ENCODE measurements around the gene CREBL2. TPM values are rescaled to one million over a fixed set of nuclear protein-coding genes. Genes with fewer than 3 reads are reported as not detected.

The CREBL2 gene
- total and polyA plus RNA-seq, 10 of the 15 experiments (the other 5 are each of a cell fraction or from before 2014, with no cell fraction given): 4.6 to 19.1 (median 13.5) TPM

DNA sequence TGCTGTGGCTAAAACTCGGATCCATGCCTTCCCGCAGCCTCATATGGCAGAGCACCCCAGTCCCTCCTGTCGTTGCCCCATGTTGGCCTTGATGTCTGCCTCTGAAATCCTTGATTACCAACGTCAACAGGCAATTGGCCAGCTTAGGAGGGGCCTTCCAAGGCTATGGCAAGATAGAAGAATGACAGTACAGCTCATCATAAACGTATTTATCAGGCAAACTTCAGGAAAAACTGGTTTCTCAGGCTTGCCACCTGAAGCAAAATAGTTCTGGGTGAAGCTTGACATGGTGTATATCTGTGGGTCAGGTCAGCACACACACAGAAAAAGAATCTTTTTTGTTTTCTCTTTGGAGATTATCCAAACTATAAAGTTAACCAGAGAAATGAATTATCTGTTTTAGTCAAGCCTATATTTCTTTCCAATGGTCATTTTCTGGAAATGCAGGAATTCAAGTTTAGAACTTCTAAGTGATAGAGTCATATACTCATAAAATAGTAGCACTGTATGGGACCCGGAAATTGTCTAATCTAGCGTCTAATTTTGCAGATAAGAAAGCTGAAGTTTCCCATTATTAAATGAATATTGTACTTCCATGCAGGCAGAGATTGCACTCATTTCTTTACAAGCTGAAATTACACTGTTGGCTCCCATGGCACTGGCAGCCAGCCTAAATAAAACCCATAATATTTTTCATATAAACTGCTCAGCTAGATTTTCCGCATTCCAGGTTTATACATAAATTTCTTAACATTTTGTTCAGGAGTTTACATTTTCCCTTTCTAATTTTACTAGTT, 24.6 kb upstream of the CREBL2 start:
- Histone ChIP-seq H3K27me3 (replicated peaks in 1 of 2; ENCODE audit: control insufficient read depth in 2 of 2, insufficient read depth in 2 of 2, low read length in 1 of 2) (no peaks in the 10 kb centered on the region), H3K9ac (ENCODE audit: control insufficient read depth, insufficient read depth, low read length) (no peak overlapping the region), H3K4me1 (ENCODE audit: control insufficient read depth, insufficient read depth, low read length) (peaks cover 34% of the 10 kb centered on the region), H3K79me2 (ENCODE audit: control insufficient read depth, insufficient read depth, low read length) (no peaks in the 10 kb centered on the region), H2AFZ (ENCODE audit: control insufficient read depth, low read depth, low read length) (no peak overlapping the region), H3K27ac (ENCODE audit: control insufficient read depth, insufficient read depth) (no peak overlapping the region), H3K4me3 (no peak overlapping the region), H3K4me2 (ENCODE audit: control insufficient read depth, insufficient read depth) (no peak overlapping the region), H4K20me1 (ENCODE audit: control insufficient read depth, insufficient read depth) (no peaks in the 10 kb centered on the region), H3K36me3 (ENCODE audit: control insufficient read depth in 2 of 2, insufficient read depth in 2 of 2, low read length in 1 of 2) (no peaks in the 10 kb centered on the region), H3K9me3 (replicated peaks; ENCODE audit: control insufficient read depth, insufficient read depth, low read length) (no peaks in the 10 kb centered on the region; the same call in 2 of the 3 replicates)
- TF ChIP-seq BACH1 (IDR thresholded peaks at IDR 0.05; ENCODE audit: borderline replicate concordance) (no peak), SUZ12 (IDR thresholded peaks at IDR 0.05; ENCODE audit: unreplicated experiment) (no peak), CREB1 (IDR thresholded peaks at IDR 0.05; ENCODE audit: low read depth) (no peak), KAT2A (conservative IDR thresholded peaks at IDR 0.05; ENCODE audit: control insufficient read depth, low read depth, low read length) (no peak)
- TF ChIP-seq, protein P1, sequence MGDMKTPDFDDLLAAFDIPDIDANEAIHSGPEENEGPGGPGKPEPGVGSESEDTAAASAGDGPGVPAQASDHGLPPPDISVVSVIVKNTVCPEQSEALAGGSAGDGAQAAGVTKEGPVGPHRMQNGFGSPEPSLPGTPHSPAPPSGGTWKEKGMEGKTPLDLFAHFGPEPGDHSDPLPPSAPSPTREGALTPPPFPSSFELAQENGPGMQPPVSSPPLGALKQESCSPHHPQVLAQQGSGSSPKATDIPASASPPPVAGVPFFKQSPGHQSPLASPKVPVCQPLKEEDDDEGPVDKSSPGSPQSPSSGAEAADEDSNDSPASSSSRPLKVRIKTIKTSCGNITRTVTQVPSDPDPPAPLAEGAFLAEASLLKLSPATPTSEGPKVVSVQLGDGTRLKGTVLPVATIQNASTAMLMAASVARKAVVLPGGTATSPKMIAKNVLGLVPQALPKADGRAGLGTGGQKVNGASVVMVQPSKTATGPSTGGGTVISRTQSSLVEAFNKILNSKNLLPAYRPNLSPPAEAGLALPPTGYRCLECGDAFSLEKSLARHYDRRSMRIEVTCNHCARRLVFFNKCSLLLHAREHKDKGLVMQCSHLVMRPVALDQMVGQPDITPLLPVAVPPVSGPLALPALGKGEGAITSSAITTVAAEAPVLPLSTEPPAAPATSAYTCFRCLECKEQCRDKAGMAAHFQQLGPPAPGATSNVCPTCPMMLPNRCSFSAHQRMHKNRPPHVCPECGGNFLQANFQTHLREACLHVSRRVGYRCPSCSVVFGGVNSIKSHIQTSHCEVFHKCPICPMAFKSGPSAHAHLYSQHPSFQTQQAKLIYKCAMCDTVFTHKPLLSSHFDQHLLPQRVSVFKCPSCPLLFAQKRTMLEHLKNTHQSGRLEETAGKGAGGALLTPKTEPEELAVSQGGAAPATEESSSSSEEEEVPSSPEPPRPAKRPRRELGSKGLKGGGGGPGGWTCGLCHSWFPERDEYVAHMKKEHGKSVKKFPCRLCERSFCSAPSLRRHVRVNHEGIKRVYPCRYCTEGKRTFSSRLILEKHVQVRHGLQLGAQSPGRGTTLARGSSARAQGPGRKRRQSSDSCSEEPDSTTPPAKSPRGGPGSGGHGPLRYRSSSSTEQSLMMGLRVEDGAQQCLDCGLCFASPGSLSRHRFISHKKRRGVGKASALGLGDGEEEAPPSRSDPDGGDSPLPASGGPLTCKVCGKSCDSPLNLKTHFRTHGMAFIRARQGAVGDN (IDR thresholded peaks at IDR 0.05): no peak
- intact Hi-C loops (cut with micrococcal nuclease; ENCODE audit: unreplicated experiment): no loop called here
- ChIA-PET RAD21 (ENCODE audit: unreplicated experiment) (interaction anchor here (1.2 to 8.7 kb wide), 3 partner anchors 21 to 150 kb away, joined by 3 to 76 read pairs (median 4); partner anchors contain the start of gene DUSP16), CTCF (interaction anchor here (1.0 to 3.2 kb wide), 3 partner anchors 13 to 23 kb away, joined by 3 to 11 read pairs (median 6); no protein-coding TSS in a partner anchor), SMC1A (ENCODE audit: uncharacterized antibody, unreplicated experiment) (interaction anchor here (0.9 to 2.7 kb wide), 12 partner anchors 9 to 149 kb away, joined by 3 to 20 read pairs (median 5); no protein-coding TSS in a partner anchor), POLR2A (interaction anchor here (1.1 to 1.5 kb wide), 4 partner anchors 19 to 32 kb away, joined by 3 to 8 read pairs (median 3); no protein-coding TSS in a partner anchor)
- ATAC-seq (no peak), DNase-seq (ENCODE audit: low read depth, low spot score) (no peak), FAIRE-seq (no peak)
- in situ Hi-C loops (cut with MboI): loop anchor here (25.0 kb wide), 1 partner anchor 1025 kb away; no protein-coding TSS in a partner anchor
- BruUV-seq (replicated peaks): no TSS peak
- WGBS (ENCODE audit: insufficient coverage, insufficient replicate concordance, low lambda C conversion rate, missing lambda C conversion rate): 81% methylated on average over 8 of the region's 8 CpGs

All from GM12878 (cell line).